Esophagus muscularis mucosa (tissue), 2 donors: ENCODE data around the gene PANX2.

ENCODE experiments used
- POLR2A ChIP-seq: fragments of 450-650 bp; IDR thresholded peaks from one replicate; pipeline ENCODE4 v1.6.1; 2017; ENCODE audit warnings: antibody characterized with exemption, moderate library complexity, mild to moderate bottlenecking, low read depth
- POLR2AphosphoS5 ChIP-seq, 2 donors: sonication (generic); formaldehyde crosslinking; IDR thresholded peaks; one replicate each; pipeline ENCODE4 v1.6.1; 2017; ENCODE audit warnings: antibody characterized with exemption in 2 of 2

DNA sequence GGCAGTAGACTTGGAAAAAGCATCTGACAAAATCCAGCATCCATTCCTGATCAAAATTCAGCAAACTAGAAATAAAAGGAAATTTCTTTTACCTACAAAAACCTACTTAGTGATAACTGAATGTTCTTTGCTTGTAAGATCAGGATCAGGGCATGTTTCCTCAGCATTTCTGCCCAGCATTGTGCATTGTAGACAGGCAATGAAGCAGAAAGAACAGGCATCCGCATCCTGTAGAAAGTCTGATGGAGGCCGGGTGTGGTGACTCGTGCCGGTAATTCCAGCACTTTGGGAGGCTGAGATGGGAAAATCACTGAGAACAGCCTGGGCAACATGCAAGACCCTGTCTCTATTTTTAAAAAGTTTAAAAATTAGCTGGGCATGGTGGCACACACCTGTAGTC lies 32.5 kb upstream of the PANX2 start:
- TF ChIP-seq POLR2AphosphoS5 (IDR thresholded peaks at IDR 0.05) (no peak), POLR2A (no peak)
